SK-N-SH (cell line): Measurements from ENCODE around the gene HEY2. TPM values are rescaled to one million over a fixed set of nuclear protein-coding genes. Genes with fewer than 3 reads are reported as not detected.
A peak's percentile ranks its signal among the peaks of the same experiment; 100 is the strongest.

Experiments used
- CTCF ChIA-PET: fragments of 300-600, 350-600 bp; formaldehyde crosslinking; extraction: SDS; loops from one replicate; lab custom pipeline; 2021; lab: Yijun Ruan, JAX
- POLR2A ChIA-PET: fragments of 350-600 bp; sonication (Branson Sonifier 250); formaldehyde crosslinking; extraction: SDS; loops from one replicate; lab custom pipeline; 2020; ENCODE audit warnings: antibody characterized with exemption, inconsistent platforms; lab: Yijun Ruan, JAX
- DNase-seq: peaks from one replicate; pipeline ENCODE4 v3.0.0; 2012
- H2AFZ ChIP-seq: fragments of 200-600 bp; sonication (generic); 2 replicates; pipeline ENCODE4 v1.8.1; 2016; ENCODE audit warnings: antibody characterized with exemption, mild to moderate bottlenecking, low read depth
- H3F3A ChIP-seq: fragments of 200-600 bp; sonication (generic); replicated peaks from 2 replicates; pipeline ENCODE3; 2016; ENCODE audit warnings: antibody characterized with exemption, mild to moderate bottlenecking; ENCODE audit not compliant: insufficient read depth
- H3K27ac ChIP-seq, 2 experiments: fragments of 200-500 bp in 1 of 2; fragments of 200-600 bp in 1 of 2; sonication (Bioruptor generic) in 1 of 2; sonication (generic), shearing (Covaris generic) in 1 of 2; 2 replicates each; pipeline versions ENCODE4 v1.5.1 to v1.6.1; 2014 to 2016; ENCODE audit warnings: low read depth in 2 of 2, inconsistent platforms in 1 of 2, low read length in 1 of 2, mild to moderate bottlenecking in 1 of 2, mixed read lengths in 1 of 2
- H3K27me3 ChIP-seq: fragments of 200-600 bp; sonication (generic), shearing (Covaris generic); 2 replicates; pipeline ENCODE4 v1.6.1; 2016; ENCODE audit warnings: mixed run types; ENCODE audit not compliant: insufficient read depth
- H3K36me3 ChIP-seq, 2 experiments: fragments of 200-500 bp in 1 of 2; fragments of 200-600 bp in 1 of 2; sonication (Bioruptor generic) in 1 of 2; sonication (generic) in 1 of 2; replicated peaks in 1 of 2; 2 replicates each; pipeline versions ENCODE3 to v1.5.1; 2014 to 2016; ENCODE audit warnings: low read length in 1 of 2, mild to moderate bottlenecking in 1 of 2; ENCODE audit not compliant: insufficient read depth in 2 of 2, control insufficient read depth in 1 of 2
- H3K4me1 ChIP-seq, 2 experiments: fragments of 200-500 bp in 1 of 2; fragments of 200-600 bp in 1 of 2; sonication (Bioruptor generic) in 1 of 2; sonication (generic), shearing (Covaris generic) in 1 of 2; 2 replicates each; pipeline versions ENCODE4 v1.5.1 to v1.6.1; 2014 to 2016; ENCODE audit warnings: low read depth in 1 of 2, low read length in 1 of 2, mixed run types in 1 of 2; ENCODE audit not compliant: insufficient read depth in 2 of 2, control insufficient read depth in 1 of 2
- H3K4me2 ChIP-seq: fragments of 200-600 bp; sonication (generic), shearing (Covaris generic); 2 replicates; pipeline ENCODE4 v1.6.1; 2017; ENCODE audit warnings: mixed run types
- H3K4me3 ChIP-seq, 2 experiments: fragments of 200-500 bp in 1 of 2; fragments of 200-600 bp in 1 of 2; sonication (Bioruptor generic) in 1 of 2; sonication (generic), shearing (Covaris generic) in 1 of 2; 2 replicates each; pipeline versions ENCODE4 v1.5.1 to v1.8.1; 2014 to 2016; ENCODE audit warnings: low read depth in 2 of 2, inconsistent platforms in 1 of 2, low read length in 1 of 2, mild to moderate bottlenecking in 1 of 2, mixed read lengths in 1 of 2, moderate library complexity in 1 of 2
- H3K79me2 ChIP-seq: fragments of 200-600 bp; sonication (generic); 2 replicates; pipeline ENCODE4 v1.8.1; 2017; ENCODE audit warnings: mild to moderate bottlenecking; ENCODE audit not compliant: insufficient read depth
- H3K9ac ChIP-seq: fragments of 200-600 bp; sonication (generic); 2 replicates; pipeline ENCODE4 v1.6.1; 2017; ENCODE audit warnings: mixed run types
- H3K9me2 ChIP-seq: fragments of 200-600 bp; sonication (generic); 2 replicates; pipeline ENCODE4 v1.6.1; 2017; ENCODE audit warnings: mixed run types
- H3K9me3 ChIP-seq: fragments of 200-600 bp; sonication (generic); 2 replicates; pipeline ENCODE4 v1.6.1; 2017; ENCODE audit warnings: mixed run types, mild to moderate bottlenecking, moderate library complexity
- H4K20me1 ChIP-seq: fragments of 200-600 bp; sonication (generic); 2 replicates; pipeline ENCODE4 v1.6.1; 2017; ENCODE audit warnings: mild to moderate bottlenecking, mixed run types; ENCODE audit not compliant: insufficient read depth
- CTCF ChIP-seq: fragments of 200-600 bp; sonication (generic); IDR thresholded peaks from 2 replicates; pipeline ENCODE4 v1.6.1; 2017; ENCODE audit warnings: antibody characterized with exemption, mild to moderate bottlenecking, moderate library complexity
- EP300 ChIP-seq, 2 experiments: IDR thresholded peaks; 2 replicates each; pipeline versions ENCODE4 v1.4.0 to v1.6.1; 2012; ENCODE audit warnings: borderline replicate concordance in 1 of 2, low read depth in 1 of 2, low read length in 1 of 2
- FOSL2 ChIP-seq: IDR thresholded peaks from 2 replicates; pipeline ENCODE4 v1.4.0; 2012; ENCODE audit warnings: low read depth, mild to moderate bottlenecking, moderate library complexity, borderline replicate concordance
- FOXM1 ChIP-seq: IDR thresholded peaks from 2 replicates; pipeline ENCODE4 v1.4.0; 2012; ENCODE audit warnings: low read depth, mild to moderate bottlenecking
- IRF3 ChIP-seq: fragments of 150-350 bp; IDR thresholded peaks from 2 replicates; pipeline ENCODE4 v1.6.1; 2016; ENCODE audit warnings: mild to moderate bottlenecking, low read depth, low read length
- JUND ChIP-seq: IDR thresholded peaks from 2 replicates; pipeline ENCODE4 v1.4.0; 2012
- MAX ChIP-seq: IDR thresholded peaks from 2 replicates; pipeline ENCODE4 v1.4.0; 2012; ENCODE audit warnings: low read depth
- PBX3 ChIP-seq: IDR thresholded peaks from 2 replicates; pipeline ENCODE4; 2012
- POLR2AphosphoS5 ChIP-seq: IDR thresholded peaks from 2 replicates; pipeline ENCODE4 v1.6.1; 2012; ENCODE audit warnings: low read depth, low read length
- REST ChIP-seq: IDR thresholded peaks from 2 replicates; pipeline ENCODE4 v1.6.1; 2012; ENCODE audit warnings: mild to moderate bottlenecking, low read depth, low read length, moderate library complexity
- RFX5 ChIP-seq: IDR thresholded peaks from 2 replicates; pipeline ENCODE4 v1.6.1; 2012; ENCODE audit warnings: mild to moderate bottlenecking, improper control_type of control experiment, low read length
- SIN3A ChIP-seq: IDR thresholded peaks from 2 replicates; pipeline ENCODE4 v1.6.1; 2012; ENCODE audit warnings: low read depth, mild to moderate bottlenecking, low read length, moderate library complexity, borderline replicate concordance
- SMC3 ChIP-seq: IDR thresholded peaks from 2 replicates; pipeline ENCODE4 v1.6.1; 2012; ENCODE audit warnings: low read depth, low read length, improper control_type of control experiment
- TAF1 ChIP-seq: IDR thresholded peaks from 2 replicates; pipeline ENCODE4 v1.6.1; 2012; ENCODE audit warnings: low read depth, mild to moderate bottlenecking, low read length, moderate library complexity, borderline replicate concordance
- TCF12 ChIP-seq: IDR thresholded peaks from 2 replicates; pipeline ENCODE4 v1.4.0; 2012
- TEAD4 ChIP-seq: IDR thresholded peaks from 2 replicates; pipeline ENCODE4 v1.4.0; 2012; ENCODE audit warnings: mild to moderate bottlenecking, borderline replicate concordance; ENCODE audit not compliant: insufficient read depth
- WGBS: methylation state at CpG from one replicate; pipeline ENCODE4 v1.1.6; 2017; ENCODE audit warnings: low lambda C conversion rate; 5-methylcytosine and 5-hydroxymethylcytosine counted together
- polyA plus RNA-seq, 3 experiments: library from polyadenylated mRNA; depleted of rRNA; stranded (reverse); fragments of >200 nt; gene quantifications; 2 replicates each; pipeline ENCODE4 v1.2.3, GENCODE V29; 2012

Gene HEY2
- polyA plus RNA-seq, 1 of the 3 experiments (the other 2 are of a cell fraction): not detected

GRCh38 chr6:125749865-125750691 lies 646 bp downstream of the HEY2 start:
- H3K9me3 ChIP-seq: no peaks in the 10 kb centered on the region
- TF ChIP-seq TCF12 (no peak), TAF1 (no peak), POLR2AphosphoS5 (no peak), TEAD4 (no peak), JUND (no peak), IRF3 (no peak)
- CTCF ChIA-PET: interaction anchor here (0.6 to 3.3 kb wide), 5 partner anchors 9 to 438 kb away, joined by 3 to 23 read pairs (median 4); no protein-coding TSS in a partner anchor
- H3F3A ChIP-seq: no peaks in the 10 kb centered on the region
- H3K27me3 ChIP-seq: peaks cover 71% of the 10 kb centered on the region
- WGBS: 2% methylated on average over 34 of the region's 35 CpGs
- H3K79me2 ChIP-seq: no peaks in the 10 kb centered on the region
- H3K9ac ChIP-seq: no peak overlapping the region
- H3K36me3 ChIP-seq: no peaks in the 10 kb centered on the region
- H3K4me1 ChIP-seq: peaks cover 0 to 18% of the 10 kb centered on the region in 2 experiments; a peak in 2 of 4 replicates
- DNase-seq: no peak
- POLR2A ChIA-PET: no interaction called here
- no peak overlapping the region for H3K27ac ChIP-seq
- H4K20me1 ChIP-seq: no peaks in the 10 kb centered on the region
- H2AFZ ChIP-seq: 0 out of 2 replicates have a peak overlapping the region, but pooled peaks have one; percentile 67
- H3K4me3 ChIP-seq: peak overlapping the region; percentile 55 to 61
- no peaks in the 10 kb centered on the region for H3K9me2 ChIP-seq
- H3K4me2 ChIP-seq: peak overlapping the region; percentile 93

- Histone ChIP-seq H3K9ac (no peak overlapping the region), H2AFZ (no peak overlapping the region), H3K4me3 (no peak overlapping the region), H3K27me3 (peaks cover 68% of the 10 kb centered on the region), H3K36me3 (no peaks in the 10 kb centered on the region), H3K4me2 (no peak overlapping the region), H3K4me1 (peaks cover 0 to 18% of the 10 kb centered on the region in 2 experiments; a peak in 2 of 4 replicates), H3K27ac (no peak overlapping the region), H3K79me2 (no peaks in the 10 kb centered on the region), H3K9me2 (no peaks in the 10 kb centered on the region), H3F3A (no peaks in the 10 kb centered on the region), H4K20me1 (no peaks in the 10 kb centered on the region), H3K9me3 (no peaks in the 10 kb centered on the region)
- CTCF ChIA-PET: interaction anchor here (0.9 to 3.3 kb wide), 6 partner anchors 11 to 442 kb away, joined by 3 to 23 read pairs (median 6); no protein-coding TSS in a partner anchor
- DNase-seq: no peak
- 5% methylated on average over 4 of the region's 4 CpGs for WGBS
- POLR2A ChIA-PET: interaction anchor here (0.8 kb wide), 1 partner anchor 10 kb away, joined by 3 read pairs; no protein-coding TSS in a partner anchor
- TF ChIP-seq REST (no peak), FOXM1 (no peak), SIN3A (no peak), TEAD4 (no peak), MAX (no peak), FOSL2 (no peak), TCF12 (no peak), SMC3 (no peak), PBX3 (no peak), EP300 (IDR thresholded peaks at IDR 0.05; ENCODE audit: borderline replicate concordance in 1 of 2, low read depth in 1 of 2, low read length in 1 of 2) (no peak), TAF1 (no peak), CTCF (no peak), POLR2AphosphoS5 (no peak), RFX5 (no peak)
Observed at GRCh38 chr6:125750692-125751333, 1.4 kb downstream of the HEY2 start.
